Measurements from ENCODE around the gene MEIS2. TPM values are rescaled to one million over a fixed set of nuclear protein-coding genes. Genes with fewer than 3 reads are reported as not detected.

The MEIS2 gene
- total RNA-seq, 1 donor from 2014 or later = 40.3 TPM

GRCh38 chr15:36954486-36954885 lies 145.9 kb downstream of the MEIS2 start:
- intact Hi-C loops (cut with DNase I) = no loop called here

GRCh38 chr15:36953346-36953745 lies 147.0 kb downstream of the MEIS2 start:
- intact Hi-C loops (cut with DNase I) = no loop called here
- DNase-seq (ENCODE audit: low spot score) = no peak

More at GRCh38 chr15:36954486-36954885, 145.9 kb downstream of the MEIS2 start:
- DNase-seq (ENCODE audit: low spot score) = no peak

GRCh38 chr15:36951731-36952247 lies 148.6 kb downstream of the MEIS2 start:
- intact Hi-C loops (cut with DNase I) = no loop called here
- no peak for DNase-seq (ENCODE audit: low spot score)

GRCh38 chr15:36950371-36950770 lies 150.0 kb downstream of the MEIS2 start:
- no peak for DNase-seq (ENCODE audit: low spot score)
- intact Hi-C loops (cut with DNase I) = no loop called here

GRCh38 chr15:36948982-36949381 lies 151.4 kb downstream of the MEIS2 start:
- intact Hi-C loops (cut with DNase I) = no loop called here

GRCh38 chr15:36947035-36947719 lies 153.2 kb downstream of the MEIS2 start:
- DNase-seq (ENCODE audit: low spot score) = no peak
- intact Hi-C loops (cut with DNase I) = no loop called here

More at GRCh38 chr15:36948982-36949381, 151.4 kb downstream of the MEIS2 start:
- no peak for DNase-seq (ENCODE audit: low spot score)

- no peak for DNase-seq (ENCODE audit: low spot score)
- intact Hi-C loops (cut with DNase I) = no loop called here
These were observed 155.9 kb downstream of the MEIS2 start for GRCh38 chr15:36944442-36944841.

- intact Hi-C loops (cut with DNase I) = no loop called here
- DNase-seq (ENCODE audit: low spot score) = no peak
These were observed 156.6 kb downstream of the MEIS2 start for GRCh38 chr15:36943508-36944361.

GRCh38 chr15:36942248-36942827 lies 158.0 kb downstream of the MEIS2 start:
- intact Hi-C loops (cut with DNase I) = no loop called here
- DNase-seq (ENCODE audit: low spot score) = no peak

GRCh38 chr15:36941798-36942197 lies 158.6 kb downstream of the MEIS2 start:
- intact Hi-C loops (cut with DNase I) = no loop called here
- DNase-seq (ENCODE audit: low spot score) = no peak

- DNase-seq (ENCODE audit: low spot score) = no peak
- intact Hi-C loops (cut with DNase I) = no loop called here
These were observed 159.6 kb downstream of the MEIS2 start for GRCh38 chr15:36940636-36941260.

- intact Hi-C loops (cut with DNase I) = no loop called here
- DNase-seq (ENCODE audit: low spot score) = no peak
These were observed 160.1 kb downstream of the MEIS2 start for GRCh38 chr15:36940219-36940618.

- DNase-seq (ENCODE audit: low spot score) = no peak
- intact Hi-C loops (cut with DNase I) = no loop called here
These were observed 161.6 kb downstream of the MEIS2 start for GRCh38 chr15:36938764-36939163.

GRCh38 chr15:36938131-36938530 lies 162.2 kb downstream of the MEIS2 start:
- intact Hi-C loops (cut with DNase I) = no loop called here
- no peak for DNase-seq (ENCODE audit: low spot score)

- DNase-seq (ENCODE audit: low spot score) = no peak
- intact Hi-C loops (cut with DNase I) = no loop called here
These were observed 163.7 kb downstream of the MEIS2 start for GRCh38 chr15:36936613-36937012.

GRCh38 chr15:36933255-36933990 lies 166.9 kb downstream of the MEIS2 start:
- intact Hi-C loops (cut with DNase I) = no loop called here

GRCh38 chr15:36932070-36932469 lies 168.3 kb downstream of the MEIS2 start:
- intact Hi-C loops (cut with DNase I) = no loop called here
- DNase-seq (ENCODE audit: low spot score) = no peak

More at GRCh38 chr15:36933255-36933990, 166.9 kb downstream of the MEIS2 start:
- no peak for DNase-seq (ENCODE audit: low spot score)

GRCh38 chr15:36931434-36931833 lies 168.9 kb downstream of the MEIS2 start:
- intact Hi-C loops (cut with DNase I) = no loop called here
- no peak for DNase-seq (ENCODE audit: low spot score)

GRCh38 chr15:36926427-36926825 lies 173.9 kb downstream of the MEIS2 start:
- intact Hi-C loops (cut with DNase I) = no loop called here
- no peak for DNase-seq (ENCODE audit: low spot score)
